ENCODE data around the gene SPCS3. TPM values are rescaled to one million over a fixed set of nuclear protein-coding genes. Genes with fewer than 3 reads are reported as not detected.

The SPCS3 gene
- total RNA-seq, 1 donor from 2014 or later = 128 TPM

DNA sequence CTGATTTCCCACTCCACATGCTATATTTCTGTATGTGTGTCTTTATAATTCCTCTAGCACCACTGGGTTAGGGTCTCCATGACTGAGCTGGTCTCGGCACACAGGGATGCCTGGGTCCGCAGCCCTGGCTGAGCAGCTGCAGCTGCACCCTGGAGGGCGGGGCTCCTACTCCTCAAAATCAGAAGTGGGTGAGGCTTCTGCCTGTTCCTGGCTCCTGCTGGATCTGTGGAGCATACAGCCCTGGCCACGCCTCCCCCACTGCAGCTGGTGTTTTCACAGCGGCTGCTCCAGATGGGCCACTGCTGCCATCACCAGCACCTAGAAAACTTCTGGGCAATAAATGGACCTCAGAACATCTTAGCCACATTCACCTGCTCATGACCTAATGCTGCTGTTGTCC lies 30.9 kb downstream of the SPCS3 start:
- TF ChIP-seq EZH2 (IDR thresholded peaks at IDR 0.05) = no peak
- TF ChIP-seq, protein P1, sequence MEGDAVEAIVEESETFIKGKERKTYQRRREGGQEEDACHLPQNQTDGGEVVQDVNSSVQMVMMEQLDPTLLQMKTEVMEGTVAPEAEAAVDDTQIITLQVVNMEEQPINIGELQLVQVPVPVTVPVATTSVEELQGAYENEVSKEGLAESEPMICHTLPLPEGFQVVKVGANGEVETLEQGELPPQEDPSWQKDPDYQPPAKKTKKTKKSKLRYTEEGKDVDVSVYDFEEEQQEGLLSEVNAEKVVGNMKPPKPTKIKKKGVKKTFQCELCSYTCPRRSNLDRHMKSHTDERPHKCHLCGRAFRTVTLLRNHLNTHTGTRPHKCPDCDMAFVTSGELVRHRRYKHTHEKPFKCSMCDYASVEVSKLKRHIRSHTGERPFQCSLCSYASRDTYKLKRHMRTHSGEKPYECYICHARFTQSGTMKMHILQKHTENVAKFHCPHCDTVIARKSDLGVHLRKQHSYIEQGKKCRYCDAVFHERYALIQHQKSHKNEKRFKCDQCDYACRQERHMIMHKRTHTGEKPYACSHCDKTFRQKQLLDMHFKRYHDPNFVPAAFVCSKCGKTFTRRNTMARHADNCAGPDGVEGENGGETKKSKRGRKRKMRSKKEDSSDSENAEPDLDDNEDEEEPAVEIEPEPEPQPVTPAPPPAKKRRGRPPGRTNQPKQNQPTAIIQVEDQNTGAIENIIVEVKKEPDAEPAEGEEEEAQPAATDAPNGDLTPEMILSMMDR (IDR thresholded peaks at IDR 0.05) = no peak
- no peak for TF ChIP-seq EZH2phosphoT487 (IDR thresholded peaks at IDR 0.05)
- no peaks in the 10 kb centered on the region for H3K4me1 ChIP-seq
- H3K36me3 ChIP-seq = no peaks in the 10 kb centered on the region
- H2AFZ ChIP-seq (replicated peaks) = no peak overlapping the region
- H3K36me3 Mint-ChIP-seq = peaks cover 18% of the 10 kb centered on the region
- H4K20me1 ChIP-seq (ENCODE audit: low read depth) = no peaks in the 10 kb centered on the region
- H3K4me1 Mint-ChIP-seq = no peaks in the 10 kb centered on the region
- H3K4me3 ChIP-seq = no peak overlapping the region
- peaks cover 15% of the 10 kb centered on the region for H3K9me3 Mint-ChIP-seq
- no peaks in the 10 kb centered on the region for H3K79me2 ChIP-seq (ENCODE audit: low read depth)
- no peak overlapping the region for H3K27ac ChIP-seq
- H3K9me3 ChIP-seq (ENCODE audit: low read depth) = peaks cover 12% of the 10 kb centered on the region
- H3K4me2 ChIP-seq = no peak overlapping the region
- H3K9ac ChIP-seq = no peak overlapping the region
- no peaks in the 10 kb centered on the region for H3F3A ChIP-seq (ENCODE audit: low read depth)
- no peak overlapping the region for H3K27ac Mint-ChIP-seq
- H3K27me3 ChIP-seq = no peaks in the 10 kb centered on the region
- no peaks in the 10 kb centered on the region for H3K27me3 Mint-ChIP-seq (ENCODE audit: insufficient read depth, low read depth)
- H3K4me3 Mint-ChIP-seq = no peak overlapping the region
- DNase-seq (ENCODE audit: low spot score) = no peak

DNA sequence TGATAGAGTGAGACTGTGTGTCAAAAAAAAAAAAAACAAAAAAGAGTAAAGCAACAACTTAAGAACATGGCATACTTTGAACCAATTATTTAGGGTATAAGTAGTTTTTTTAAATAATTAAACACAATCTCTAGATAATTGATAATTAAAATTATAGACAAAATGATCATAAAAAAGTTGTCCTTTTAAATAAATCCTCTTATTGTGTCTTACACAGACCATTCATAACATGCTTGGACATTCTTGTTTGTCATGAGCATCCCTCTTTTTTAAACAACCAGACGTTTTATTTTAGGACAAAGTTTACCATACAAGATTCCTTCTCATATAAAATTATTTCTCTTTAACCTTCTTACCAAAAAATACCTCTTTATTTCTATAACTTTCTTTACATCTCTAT lies 35.1 kb downstream of the SPCS3 start:
- peaks cover 2% of the 10 kb centered on the region for H3K27me3 Mint-ChIP-seq (ENCODE audit: insufficient read depth, low read depth)
- Histone ChIP-seq H2AFZ (replicated peaks) (no peak overlapping the region), H3K9ac (no peak overlapping the region), H3K4me2 (no peak overlapping the region), H3K4me1 (no peaks in the 10 kb centered on the region), H3K27me3 (no peaks in the 10 kb centered on the region), H3F3A (ENCODE audit: low read depth) (no peaks in the 10 kb centered on the region), H3K79me2 (ENCODE audit: low read depth) (no peaks in the 10 kb centered on the region), H3K36me3 (no peaks in the 10 kb centered on the region), H4K20me1 (ENCODE audit: low read depth) (no peaks in the 10 kb centered on the region), H3K27ac (no peak overlapping the region), H3K4me3 (no peak overlapping the region), H3K9me3 (ENCODE audit: low read depth) (peaks cover 13% of the 10 kb centered on the region)
- TF ChIP-seq EZH2 (IDR thresholded peaks at IDR 0.05) = no peak
- TF ChIP-seq, protein P1 (IDR thresholded peaks at IDR 0.05) = no peak
- no peak for TF ChIP-seq EZH2phosphoT487 (IDR thresholded peaks at IDR 0.05)
- H3K4me3 Mint-ChIP-seq = no peak overlapping the region
- H3K36me3 Mint-ChIP-seq = peaks cover 9% of the 10 kb centered on the region
- H3K4me1 Mint-ChIP-seq = no peaks in the 10 kb centered on the region
- no peak overlapping the region for H3K27ac Mint-ChIP-seq
- DNase-seq (ENCODE audit: low spot score) = no peak
- H3K9me3 Mint-ChIP-seq = peaks cover 16% of the 10 kb centered on the region

DNA sequence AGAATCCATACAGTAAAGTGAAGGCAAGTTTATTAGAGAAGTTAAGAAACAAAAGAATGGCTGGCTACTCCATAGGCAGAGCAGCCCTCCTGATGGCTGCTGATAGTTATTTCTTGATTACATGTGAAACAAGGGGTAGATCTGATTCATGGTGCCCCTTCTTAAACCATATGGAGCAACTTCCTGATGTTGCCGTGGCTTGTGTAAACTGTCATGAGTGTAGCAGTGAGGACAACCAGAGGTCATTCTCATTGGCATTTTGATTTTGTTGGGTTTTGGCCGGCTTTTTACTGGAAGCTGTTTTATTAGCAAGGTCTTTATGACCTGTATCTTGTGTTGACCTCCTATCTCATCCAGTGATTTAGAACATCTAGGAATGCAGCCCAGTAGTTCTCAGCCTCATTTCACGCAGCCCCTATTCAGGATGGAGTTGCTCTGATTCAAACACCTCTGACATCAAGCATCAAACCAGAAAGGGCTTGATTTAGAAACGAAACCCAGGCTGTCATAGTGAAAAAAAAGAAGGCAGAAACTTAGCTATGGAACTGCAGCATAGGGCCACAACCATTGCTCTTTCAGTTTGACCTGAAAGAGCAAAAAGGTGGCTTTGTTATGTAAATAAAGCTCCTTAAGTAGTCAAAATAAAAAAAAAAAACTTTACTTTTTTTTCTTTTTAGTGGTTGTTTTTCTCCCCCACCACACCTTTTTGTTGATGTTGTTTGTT lies 37.8 kb downstream of the SPCS3 start:
- no peak overlapping the region for H3K27ac ChIP-seq
- no peak overlapping the region for H3K9ac ChIP-seq
- H3K4me1 ChIP-seq = no peaks in the 10 kb centered on the region
- no peak overlapping the region for H2AFZ ChIP-seq (replicated peaks)
- no peaks in the 10 kb centered on the region for H3K4me1 Mint-ChIP-seq
- no peaks in the 10 kb centered on the region for H4K20me1 ChIP-seq (ENCODE audit: low read depth)
- H3K4me3 ChIP-seq = no peak overlapping the region
- H3K4me3 Mint-ChIP-seq = no peak overlapping the region
- H3K27me3 Mint-ChIP-seq (ENCODE audit: insufficient read depth, low read depth) = peaks cover 2% of the 10 kb centered on the region
- H3K9me3 Mint-ChIP-seq = peaks cover 16% of the 10 kb centered on the region
- no peaks in the 10 kb centered on the region for H3K36me3 ChIP-seq
- H3K9me3 ChIP-seq (ENCODE audit: low read depth) = peaks cover 13% of the 10 kb centered on the region
- H3F3A ChIP-seq (ENCODE audit: low read depth) = no peaks in the 10 kb centered on the region
- H3K36me3 Mint-ChIP-seq = peaks cover 7% of the 10 kb centered on the region
- DNase-seq (ENCODE audit: low spot score) = no peak
- TF ChIP-seq EZH2phosphoT487 (IDR thresholded peaks at IDR 0.05) (no peak), EZH2 (IDR thresholded peaks at IDR 0.05) (no peak)
- TF ChIP-seq, protein P1 (IDR thresholded peaks at IDR 0.05) = no peak
- no peak overlapping the region for H3K4me2 ChIP-seq
- no peaks in the 10 kb centered on the region for H3K27me3 ChIP-seq
- no peaks in the 10 kb centered on the region for H3K79me2 ChIP-seq (ENCODE audit: low read depth)
- no peak overlapping the region for H3K27ac Mint-ChIP-seq
